Body of pancreas (tissue), 4 donors: ENCODE measurements around the gene CTNND2. TPM values are rescaled to one million over a fixed set of nuclear protein-coding genes. Genes with fewer than 3 reads are reported as not detected.

ENCODE experiments used
- ATAC-seq: fragments of 150-250 bp; one replicate; pipeline ENCODE4 v1.9.1; 2016
- DNase-seq, 4 donors: peaks; one replicate each; pipeline ENCODE4 v3.0.0-alpha.2; 2019
- H3K27ac ChIP-seq, 4 donors: fragments of 200-600 bp; sonication (generic); 1 replicate in 3 of 4; 2 replicates in 1 of 4; pipeline versions ENCODE4 v1.5.1 to v1.6.1; 2016 to 2019; ENCODE audit warnings: mild to moderate bottlenecking in 1 of 4, mixed read lengths in 1 of 4, moderate library complexity in 1 of 4
- H3K27me3 ChIP-seq, 2 donors: fragments of 200-600 bp; sonication (generic); one replicate each; pipeline ENCODE4 v1.6.0; 2016; ENCODE audit warnings: mild to moderate bottlenecking in 1 of 2
- H3K36me3 ChIP-seq, 2 donors: fragments of 200-600 bp; sonication (generic); replicated peaks in 1 of 2; 2 replicates each; pipeline ENCODE4 v1.5.1; 2016; ENCODE audit warnings: low read depth in 2 of 2; ENCODE audit not compliant: insufficient read depth in 1 of 2
- H3K4me1 ChIP-seq: fragments of 200-600 bp; sonication (generic); one replicate; pipeline ENCODE4 v1.6.0; 2016
- H3K4me3 ChIP-seq, 2 donors: fragments of 200-600 bp; sonication (generic); 1 replicate in 1 of 2; 2 replicates in 1 of 2; pipeline ENCODE4 v1.5.1; 2016 to 2019
- H3K9me3 ChIP-seq, 3 donors: fragments of 200-600 bp; sonication (generic); 1 replicate in 2 of 3; 2 replicates in 1 of 3; pipeline ENCODE4 v1.5.1; 2016
- POLR2A ChIP-seq, 3 donors: fragments of 450-650 bp; IDR thresholded peaks; one replicate each; pipeline ENCODE4 v1.6.1; 2016; ENCODE audit warnings: antibody characterized with exemption in 3 of 3, mild to moderate bottlenecking in 2 of 3
- WGBS, 2 donors: methylation state at CpG; one replicate each; pipeline ENCODE4 v1.1.5; 2017; 5-methylcytosine and 5-hydroxymethylcytosine counted together
- intact Hi-C: fragments of 100-400 bp; cut with DNase I; formaldehyde crosslinking; loops from one replicate; pipeline ENCODE4 v1.15.1; 2023
- total RNA-seq, 2 donors: library from RNA; depleted of rRNA; stranded (reverse); fragments of >200 nt; gene quantifications; one replicate each; pipeline ENCODE4 v1.1.0, GENCODE V29; 2016
- TF ChIP-seq, protein P1 (sequence below), 7 experiments: fragments of 450-650 bp in 4 of 7; fragments of 200-600 bp in 3 of 7; sonication (generic) in 3 of 7; IDR thresholded peaks; one replicate each; pipeline ENCODE4 v1.5.1; 2016 to 2019; ENCODE audit warnings: antibody characterized with exemption in 7 of 7

Gene CTNND2
- total RNA-seq, 2 donors from 2014 or later: 21.0 to 82.4 TPM

DNA sequence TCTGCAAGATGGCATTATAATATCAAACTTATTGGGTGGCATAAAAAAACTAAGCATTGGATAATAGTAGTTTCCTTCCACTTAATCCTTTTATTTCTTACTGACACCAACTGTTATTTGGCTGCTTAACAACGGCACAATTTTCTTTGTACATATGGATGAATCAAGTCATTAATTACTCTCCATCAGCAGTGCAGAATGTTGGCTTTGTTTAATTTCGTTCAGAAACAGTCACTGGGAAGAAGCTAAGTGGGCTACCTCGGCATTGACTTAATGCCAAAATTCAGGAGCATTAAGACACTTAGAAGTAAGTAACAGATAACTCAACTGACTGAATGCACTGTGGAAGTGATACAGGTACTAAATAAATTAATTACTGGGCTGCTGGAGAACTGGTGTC is 460.4 kb downstream of the CTNND2 start:
- 49 to 70% methylated on average over 3 of the region's 3 CpGs for WGBS, 2 donors
- ATAC-seq: no peak
- Histone ChIP-seq H3K27me3 (no peaks in the 10 kb centered on the region), H3K9me3 (no peaks in the 10 kb centered on the region), H3K4me1 (no peaks in the 10 kb centered on the region), H3K4me3 (no peak overlapping the region), H3K36me3 (no peaks in the 10 kb centered on the region), H3K27ac (no peak overlapping the region)
- DNase-seq: no peak
- TF ChIP-seq, protein P1, sequence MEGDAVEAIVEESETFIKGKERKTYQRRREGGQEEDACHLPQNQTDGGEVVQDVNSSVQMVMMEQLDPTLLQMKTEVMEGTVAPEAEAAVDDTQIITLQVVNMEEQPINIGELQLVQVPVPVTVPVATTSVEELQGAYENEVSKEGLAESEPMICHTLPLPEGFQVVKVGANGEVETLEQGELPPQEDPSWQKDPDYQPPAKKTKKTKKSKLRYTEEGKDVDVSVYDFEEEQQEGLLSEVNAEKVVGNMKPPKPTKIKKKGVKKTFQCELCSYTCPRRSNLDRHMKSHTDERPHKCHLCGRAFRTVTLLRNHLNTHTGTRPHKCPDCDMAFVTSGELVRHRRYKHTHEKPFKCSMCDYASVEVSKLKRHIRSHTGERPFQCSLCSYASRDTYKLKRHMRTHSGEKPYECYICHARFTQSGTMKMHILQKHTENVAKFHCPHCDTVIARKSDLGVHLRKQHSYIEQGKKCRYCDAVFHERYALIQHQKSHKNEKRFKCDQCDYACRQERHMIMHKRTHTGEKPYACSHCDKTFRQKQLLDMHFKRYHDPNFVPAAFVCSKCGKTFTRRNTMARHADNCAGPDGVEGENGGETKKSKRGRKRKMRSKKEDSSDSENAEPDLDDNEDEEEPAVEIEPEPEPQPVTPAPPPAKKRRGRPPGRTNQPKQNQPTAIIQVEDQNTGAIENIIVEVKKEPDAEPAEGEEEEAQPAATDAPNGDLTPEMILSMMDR (IDR thresholded peaks at IDR 0.05): no peak
- TF ChIP-seq POLR2A (IDR thresholded peaks at IDR 0.05): no peak
- intact Hi-C loops: no loop called here

DNA sequence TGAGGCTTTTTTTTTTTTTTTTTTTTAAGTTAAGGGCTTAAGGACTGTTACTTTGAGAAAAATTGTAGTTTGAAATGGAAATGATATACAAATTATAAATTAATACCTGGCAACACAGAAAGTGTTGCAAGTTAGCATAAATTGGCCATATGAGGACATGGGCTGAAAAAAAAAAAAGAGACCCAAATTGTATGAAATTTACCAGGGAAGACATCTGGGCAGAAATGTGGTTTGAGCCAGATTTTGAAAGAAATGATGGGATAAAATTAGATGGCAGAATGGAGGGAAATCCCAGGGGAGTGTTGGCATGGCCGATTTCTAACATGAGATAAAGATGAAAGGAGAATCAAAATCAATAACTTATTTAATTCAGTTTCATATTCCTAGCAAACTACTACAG is 472.1 kb downstream of the CTNND2 start:
- WGBS, 2 donors: 35 to 50% methylated on average over 1 of the region's 1 CpG
- ATAC-seq (no peak), DNase-seq (no peak)
- intact Hi-C loops: no loop called here
- Histone ChIP-seq H3K9me3 (no peaks in the 10 kb centered on the region), H3K27ac (no peak overlapping the region), H3K27me3 (no peaks in the 10 kb centered on the region), H3K4me1 (no peaks in the 10 kb centered on the region), H3K36me3 (no peaks in the 10 kb centered on the region), H3K4me3 (no peak overlapping the region)
- TF ChIP-seq, protein P1 (IDR thresholded peaks at IDR 0.05): no peak
- no peak for TF ChIP-seq POLR2A (IDR thresholded peaks at IDR 0.05)

DNA sequence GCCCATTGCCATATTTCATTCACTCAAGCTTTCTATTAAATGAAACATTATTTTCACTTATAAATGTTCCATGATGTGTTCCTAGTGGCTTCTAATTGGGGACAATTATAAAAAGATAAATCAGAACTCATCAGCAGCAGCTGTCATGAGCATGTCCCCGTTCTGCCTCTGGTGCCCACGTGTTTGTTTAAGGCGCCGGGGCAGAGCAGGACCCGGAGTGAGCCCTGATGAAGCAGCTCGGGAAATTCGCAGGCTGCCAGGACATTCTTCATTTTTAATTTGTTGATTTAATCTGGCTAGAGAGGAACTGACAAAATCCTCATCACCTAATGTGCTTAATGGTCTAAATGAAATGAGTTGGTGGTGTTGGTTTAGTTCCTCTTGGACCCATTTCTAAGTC is 475.0 kb downstream of the CTNND2 start:
- no peaks in the 10 kb centered on the region for H3K27me3 ChIP-seq
- no peaks in the 10 kb centered on the region for H3K9me3 ChIP-seq
- H3K4me1 ChIP-seq: no peaks in the 10 kb centered on the region
- H3K36me3 ChIP-seq: no peaks in the 10 kb centered on the region
- intact Hi-C loops: no loop called here
- no peak overlapping the region for H3K4me3 ChIP-seq
- ATAC-seq: no peak
- WGBS, 2 donors: 86 to 89% methylated on average over 7 of the region's 7 CpGs
- no peak for TF ChIP-seq POLR2A (IDR thresholded peaks at IDR 0.05)
- TF ChIP-seq, protein P1 (IDR thresholded peaks at IDR 0.05): no peak
- no peak for DNase-seq
- H3K27ac ChIP-seq: no peak overlapping the region

DNA sequence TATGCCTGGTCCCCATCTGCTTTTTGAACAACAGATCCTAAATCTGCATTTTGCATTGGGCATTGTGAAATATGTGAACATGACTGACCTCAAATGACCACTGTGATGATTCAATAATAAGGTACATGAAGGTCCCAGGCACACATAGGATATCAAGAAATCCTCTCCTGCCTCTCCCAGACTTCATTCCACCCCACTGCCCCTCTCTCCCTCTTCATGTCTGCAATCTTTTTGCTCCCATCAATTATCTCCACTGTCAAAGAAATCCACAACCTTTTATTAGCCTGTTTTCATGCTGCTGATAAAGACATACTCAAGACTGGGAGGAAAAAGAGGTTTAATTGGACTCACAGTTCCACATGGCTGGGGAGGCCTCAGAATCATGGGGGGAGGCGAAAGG is 476.7 kb downstream of the CTNND2 start:
- intact Hi-C loops: no loop called here
- TF ChIP-seq, protein P1 (IDR thresholded peaks at IDR 0.05): no peak
- TF ChIP-seq POLR2A (IDR thresholded peaks at IDR 0.05): no peak

DNA sequence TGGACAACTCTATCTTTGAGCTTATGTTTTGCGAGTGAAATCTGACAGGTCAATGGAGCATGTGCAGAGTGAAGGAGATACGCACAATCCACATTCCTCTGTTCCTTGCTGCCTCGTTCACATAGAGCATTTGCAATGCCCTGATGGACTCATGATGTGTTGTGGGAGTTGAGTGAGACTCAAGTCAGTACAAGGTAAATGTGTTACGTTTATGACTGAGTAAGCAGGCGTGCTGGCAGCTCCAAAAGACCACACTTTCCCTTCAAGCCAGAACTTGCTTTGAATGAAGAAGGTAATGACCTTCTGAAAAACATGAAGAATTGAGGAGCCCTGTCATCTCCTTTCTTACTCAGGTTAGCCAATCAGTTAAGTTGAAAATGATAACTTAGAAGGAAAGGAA is 477.8 kb downstream of the CTNND2 start:
- Histone ChIP-seq H3K4me1 (no peaks in the 10 kb centered on the region), H3K9me3 (no peaks in the 10 kb centered on the region), H3K27me3 (no peaks in the 10 kb centered on the region), H3K4me3 (no peak overlapping the region), H3K27ac (no peak overlapping the region), H3K36me3 (no peaks in the 10 kb centered on the region)
- no peak for DNase-seq
- WGBS, 2 donors: 80 to 88% methylated on average over 5 of the region's 5 CpGs
- intact Hi-C loops: no loop called here
- TF ChIP-seq, protein P1 (IDR thresholded peaks at IDR 0.05): no peak
- TF ChIP-seq POLR2A (IDR thresholded peaks at IDR 0.05): no peak
- ATAC-seq: no peak

More for the DNA sequence above, 476.7 kb downstream of the CTNND2 start:
- no peaks in the 10 kb centered on the region for H3K36me3 ChIP-seq
- 95 to 96% methylated on average over 1 of the region's 1 CpG for WGBS, 2 donors
- ATAC-seq (no peak), DNase-seq (no peak)
- H3K27me3 ChIP-seq: no peaks in the 10 kb centered on the region
- H3K27ac ChIP-seq: no peak overlapping the region
- no peak overlapping the region for H3K4me3 ChIP-seq
- H3K9me3 ChIP-seq: no peaks in the 10 kb centered on the region
- H3K4me1 ChIP-seq: no peaks in the 10 kb centered on the region
